ENCODE results near the gene ENTREP1.

DNA sequence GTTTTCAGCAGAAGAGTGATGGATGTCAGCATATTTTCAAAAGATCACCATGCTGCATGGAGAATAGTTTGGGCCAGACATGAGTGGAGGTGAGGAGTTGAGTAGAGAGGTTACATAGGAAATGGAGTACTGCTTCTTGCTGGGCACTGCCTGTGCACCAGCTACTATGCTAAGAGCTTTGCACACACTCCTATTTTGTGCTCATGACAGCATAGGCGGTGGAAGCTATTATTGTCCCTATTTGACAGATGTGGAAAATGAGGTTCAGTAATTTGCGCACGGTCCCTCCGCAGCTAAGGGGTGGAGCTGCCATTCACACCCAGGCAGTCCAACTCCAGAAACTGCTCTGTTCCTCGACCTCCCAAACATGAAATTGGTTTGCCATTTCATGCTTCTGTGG is 67.8 kb downstream of the ENTREP1 start:
- TF ChIP-seq, protein P1, sequence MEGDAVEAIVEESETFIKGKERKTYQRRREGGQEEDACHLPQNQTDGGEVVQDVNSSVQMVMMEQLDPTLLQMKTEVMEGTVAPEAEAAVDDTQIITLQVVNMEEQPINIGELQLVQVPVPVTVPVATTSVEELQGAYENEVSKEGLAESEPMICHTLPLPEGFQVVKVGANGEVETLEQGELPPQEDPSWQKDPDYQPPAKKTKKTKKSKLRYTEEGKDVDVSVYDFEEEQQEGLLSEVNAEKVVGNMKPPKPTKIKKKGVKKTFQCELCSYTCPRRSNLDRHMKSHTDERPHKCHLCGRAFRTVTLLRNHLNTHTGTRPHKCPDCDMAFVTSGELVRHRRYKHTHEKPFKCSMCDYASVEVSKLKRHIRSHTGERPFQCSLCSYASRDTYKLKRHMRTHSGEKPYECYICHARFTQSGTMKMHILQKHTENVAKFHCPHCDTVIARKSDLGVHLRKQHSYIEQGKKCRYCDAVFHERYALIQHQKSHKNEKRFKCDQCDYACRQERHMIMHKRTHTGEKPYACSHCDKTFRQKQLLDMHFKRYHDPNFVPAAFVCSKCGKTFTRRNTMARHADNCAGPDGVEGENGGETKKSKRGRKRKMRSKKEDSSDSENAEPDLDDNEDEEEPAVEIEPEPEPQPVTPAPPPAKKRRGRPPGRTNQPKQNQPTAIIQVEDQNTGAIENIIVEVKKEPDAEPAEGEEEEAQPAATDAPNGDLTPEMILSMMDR (IDR thresholded peaks at IDR 0.05; ENCODE audit: insufficient read depth, low read length): no peak
- TF ChIP-seq, protein P2, sequence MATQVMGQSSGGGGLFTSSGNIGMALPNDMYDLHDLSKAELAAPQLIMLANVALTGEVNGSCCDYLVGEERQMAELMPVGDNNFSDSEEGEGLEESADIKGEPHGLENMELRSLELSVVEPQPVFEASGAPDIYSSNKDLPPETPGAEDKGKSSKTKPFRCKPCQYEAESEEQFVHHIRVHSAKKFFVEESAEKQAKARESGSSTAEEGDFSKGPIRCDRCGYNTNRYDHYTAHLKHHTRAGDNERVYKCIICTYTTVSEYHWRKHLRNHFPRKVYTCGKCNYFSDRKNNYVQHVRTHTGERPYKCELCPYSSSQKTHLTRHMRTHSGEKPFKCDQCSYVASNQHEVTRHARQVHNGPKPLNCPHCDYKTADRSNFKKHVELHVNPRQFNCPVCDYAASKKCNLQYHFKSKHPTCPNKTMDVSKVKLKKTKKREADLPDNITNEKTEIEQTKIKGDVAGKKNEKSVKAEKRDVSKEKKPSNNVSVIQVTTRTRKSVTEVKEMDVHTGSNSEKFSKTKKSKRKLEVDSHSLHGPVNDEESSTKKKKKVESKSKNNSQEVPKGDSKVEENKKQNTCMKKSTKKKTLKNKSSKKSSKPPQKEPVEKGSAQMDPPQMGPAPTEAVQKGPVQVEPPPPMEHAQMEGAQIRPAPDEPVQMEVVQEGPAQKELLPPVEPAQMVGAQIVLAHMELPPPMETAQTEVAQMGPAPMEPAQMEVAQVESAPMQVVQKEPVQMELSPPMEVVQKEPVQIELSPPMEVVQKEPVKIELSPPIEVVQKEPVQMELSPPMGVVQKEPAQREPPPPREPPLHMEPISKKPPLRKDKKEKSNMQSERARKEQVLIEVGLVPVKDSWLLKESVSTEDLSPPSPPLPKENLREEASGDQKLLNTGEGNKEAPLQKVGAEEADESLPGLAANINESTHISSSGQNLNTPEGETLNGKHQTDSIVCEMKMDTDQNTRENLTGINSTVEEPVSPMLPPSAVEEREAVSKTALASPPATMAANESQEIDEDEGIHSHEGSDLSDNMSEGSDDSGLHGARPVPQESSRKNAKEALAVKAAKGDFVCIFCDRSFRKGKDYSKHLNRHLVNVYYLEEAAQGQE (IDR thresholded peaks at IDR 0.05; ENCODE audit: insufficient replicate concordance, low read depth): no peak
- no peak for TF ChIP-seq SPI1 (IDR thresholded peaks at IDR 0.05; ENCODE audit: borderline replicate concordance, low read depth)
- TF ChIP-seq POLR2AphosphoS5 (IDR thresholded peaks at IDR 0.05; ENCODE audit: low read depth): no peak
- TF ChIP-seq GABPA (IDR thresholded peaks at IDR 0.05; ENCODE audit: low read depth): no peak

Measured in HL-60 (cell line).